Calu3 (cell line): ENCODE measurements around the gene SERPINA4. TPM values are rescaled to one million over a fixed set of nuclear protein-coding genes. Genes with fewer than 3 reads are reported as not detected.
A peak's percentile ranks its signal among the peaks of the same experiment; 100 is the strongest.

Experiments used
- BruUV-seq: library from RNA; stranded (reverse); fragments of 400-500 nt; replicated peaks from 2 replicates; lab custom pipeline; 2021; lab: Mats Ljungman, UMichigan
- CTCF ChIA-PET: fragments of 300-600 bp; sonication (Branson Sonifier 250); formaldehyde crosslinking; loops from one replicate; lab custom pipeline; 2022; ENCODE audit warnings: antibody characterized with exemption; lab: Charles Lee
- DNase-seq: peaks from one replicate; pipeline ENCODE4 v3.0.0; 2022
- H3K27ac Mint-ChIP-seq: one replicate; pipeline ENCODE4 v1.8.0; 2022; ENCODE audit warnings: mixed read lengths; ENCODE audit not compliant: unreplicated experiment
- H3K27me3 Mint-ChIP-seq: one replicate; pipeline ENCODE4 v1.8.0; 2022; ENCODE audit warnings: mixed read lengths; ENCODE audit not compliant: unreplicated experiment
- H3K36me3 Mint-ChIP-seq: one replicate; pipeline ENCODE4 v1.8.0; 2022; ENCODE audit warnings: mild to moderate bottlenecking, moderate library complexity, mixed read lengths; ENCODE audit not compliant: insufficient read depth, unreplicated experiment
- H3K4me1 Mint-ChIP-seq: one replicate; pipeline ENCODE4 v1.8.0; 2022; ENCODE audit warnings: mild to moderate bottlenecking, low read depth, mixed read lengths; ENCODE audit not compliant: unreplicated experiment
- H3K4me3 Mint-ChIP-seq: one replicate; pipeline ENCODE4 v1.8.0; 2022; ENCODE audit warnings: mild to moderate bottlenecking, low read depth, moderate library complexity, mixed read lengths; ENCODE audit not compliant: unreplicated experiment
- H3K9me3 Mint-ChIP-seq: one replicate; pipeline ENCODE4 v1.8.0; 2022; ENCODE audit warnings: low read depth, mixed read lengths; ENCODE audit not compliant: unreplicated experiment
- CTCF ChIP-seq: fragments of 200-600 bp; IDR thresholded peaks from one replicate; pipeline ENCODE4 v1.8.0; 2022; ENCODE audit warnings: antibody characterized with exemption; ENCODE audit not compliant: unreplicated experiment
- intact Hi-C: fragments of 100-400 bp; cut with micrococcal nuclease; formaldehyde crosslinking; loops from one replicate; pipeline ENCODE4 v1.10.0; 2022; ENCODE audit not compliant: unreplicated experiment
- total RNA-seq: library from RNA; stranded (reverse); gene quantifications from 2 replicates; pipeline ENCODE4 v1.2.3, GENCODE V29; 2022

Gene SERPINA4
- total RNA-seq, 1 experiment from 2014 or later: 9.8 TPM

GRCh38 chr14:94591073-94591472 lies 29.8 kb downstream of the SERPINA4 start:
- H3K4me1 Mint-ChIP-seq: peaks cover 23% of the 10 kb centered on the region
- DNase-seq: no peak
- BruUV-seq: no TSS peak
- intact Hi-C loops: no loop called here
- H3K27me3 Mint-ChIP-seq: no peaks in the 10 kb centered on the region
- peaks cover 20% of the 10 kb centered on the region for H3K36me3 Mint-ChIP-seq
- CTCF ChIA-PET: no interaction called here
- H3K9me3 Mint-ChIP-seq: no peaks in the 10 kb centered on the region
- no peak overlapping the region for H3K4me3 Mint-ChIP-seq
- TF ChIP-seq CTCF: no peak
- H3K27ac Mint-ChIP-seq: no peak overlapping the region

GRCh38 chr14:94591871-94592270 lies 30.6 kb downstream of the SERPINA4 start:
- Mint-ChIP-seq H3K27ac (no peak overlapping the region), H3K36me3 (peaks cover 22% of the 10 kb centered on the region), H3K9me3 (no peaks in the 10 kb centered on the region), H3K4me1 (peaks cover 31% of the 10 kb centered on the region), H3K4me3 (no peak overlapping the region), H3K27me3 (no peaks in the 10 kb centered on the region)
- no peak for TF ChIP-seq CTCF
- intact Hi-C loops: no loop called here
- DNase-seq: no peak
- CTCF ChIA-PET: interaction anchor here (0.6 kb wide), 1 partner anchor 49 kb away, joined by 4 read pairs; no protein-coding TSS in a partner anchor
- no TSS peak for BruUV-seq

GRCh38 chr14:94592457-94592856 lies 31.2 kb downstream of the SERPINA4 start:
- no peaks in the 10 kb centered on the region for H3K9me3 Mint-ChIP-seq
- no peaks in the 10 kb centered on the region for H3K27me3 Mint-ChIP-seq
- peaks cover 27% of the 10 kb centered on the region for H3K36me3 Mint-ChIP-seq
- BruUV-seq: TSS peak; percentile 34
- H3K4me1 Mint-ChIP-seq: peaks cover 37% of the 10 kb centered on the region
- CTCF ChIA-PET: no interaction called here
- no peak for TF ChIP-seq CTCF
- no peak for DNase-seq
- intact Hi-C loops: no loop called here
- H3K27ac Mint-ChIP-seq: no peak overlapping the region
- no peak overlapping the region for H3K4me3 Mint-ChIP-seq

GRCh38 chr14:94593376-94593748 lies 32.1 kb downstream of the SERPINA4 start:
- Mint-ChIP-seq H3K9me3 (no peaks in the 10 kb centered on the region), H3K4me1 (peaks cover 46% of the 10 kb centered on the region), H3K27me3 (no peaks in the 10 kb centered on the region), H3K27ac (no peak overlapping the region), H3K4me3 (no peak overlapping the region), H3K36me3 (peaks cover 35% of the 10 kb centered on the region)
- BruUV-seq: no TSS peak
- no peak for TF ChIP-seq CTCF
- CTCF ChIA-PET: no interaction called here
- intact Hi-C loops: no loop called here
- no peak for DNase-seq
